NAMALWA (cell line): Measurements from ENCODE around the gene LRP5.
"Not testable (repeated sequence)": the region's sequence is repeated elsewhere in the genome, so short reads cannot be mapped to it uniquely, and the experiment has no call there.

ENCODE experiments used
- DNase-seq: peaks from one replicate; pipeline ENCODE4 v3.0.0-alpha.2; 2015; ENCODE audit warnings: low spot score

The LRP5 gene

GRCh38 chr11:68444566-68444965 is 132.2 kb downstream of the LRP5 start:
- no peak for DNase-seq

GRCh38 chr11:68445531-68446035 is 133.2 kb downstream of the LRP5 start:
- no peak for DNase-seq

GRCh38 chr11:68446046-68446725 is 133.8 kb downstream of the LRP5 start:
- no peak for DNase-seq

GRCh38 chr11:68447015-68447801 is 134.8 kb downstream of the LRP5 start:
- DNase-seq = peak; percentile 79

- DNase-seq = not testable (repeated sequence)
Measured at GRCh38 chr11:68447914-68448313, 135.5 kb downstream of the LRP5 start.

GRCh38 chr11:68448604-68449011 is 136.2 kb downstream of the LRP5 start:
- DNase-seq = no peak

GRCh38 chr11:68449951-68450350 is 137.6 kb downstream of the LRP5 start:
- DNase-seq = no peak

- no peak for DNase-seq
Measured at GRCh38 chr11:68450711-68451110, 138.3 kb downstream of the LRP5 start.

GRCh38 chr11:68454767-68455166 is 142.4 kb downstream of the LRP5 start:
- DNase-seq = no peak

- DNase-seq = no peak
Measured at GRCh38 chr11:68455485-68455884, 143.1 kb downstream of the LRP5 start.

- no peak for DNase-seq
Measured at GRCh38 chr11:68457216-68457897, 145.0 kb downstream of the LRP5 start.

GRCh38 chr11:68457898-68458249 is 145.5 kb downstream of the LRP5 start:
- DNase-seq = no peak

- DNase-seq = not testable (repeated sequence)
Measured at GRCh38 chr11:68458340-68458739, 145.9 kb downstream of the LRP5 start.

GRCh38 chr11:68459886-68460740 is 147.7 kb downstream of the LRP5 start:
- DNase-seq = peak; percentile 98

GRCh38 chr11:68460741-68461574 is 148.6 kb downstream of the LRP5 start, which contains the start of gene PPP6R3:
Gene PPP6R3, plus strand, starts transcription at chr11:68460752. Its CDS starts 76,913 bp downstream, at chr11:68537665.
- DNase-seq = peak; percentile 56

- DNase-seq = no peak
Measured at GRCh38 chr11:68461575-68461917, 149.2 kb downstream of the LRP5 start.

- no peak for DNase-seq
Measured at GRCh38 chr11:68463714-68464113, 151.3 kb downstream of the LRP5 start.

GRCh38 chr11:68467201-68467834 is 154.9 kb downstream of the LRP5 start:
- DNase-seq = no peak

GRCh38 chr11:68468217-68468828 is 155.9 kb downstream of the LRP5 start:
- peak; percentile 54 for DNase-seq

- DNase-seq = no peak
Measured at GRCh38 chr11:68469122-68469521, 156.7 kb downstream of the LRP5 start.
